Measurements from ENCODE around the gene RTKN. TPM values are rescaled to one million over a fixed set of nuclear protein-coding genes. Genes with fewer than 3 reads are reported as not detected.

Gene RTKN
- total and polyA plus RNA-seq, 4 donors = 10.3 to 27.7 (median 15.6) TPM

Other genes starting within 250 kb of the RTKN start
- gene MTHFD2, start 243.3 kb downstream of the RTKN start, total RNA-seq = 100 to 1,000 TPM in 1 of 2 donors, 10 to 100 TPM in 1; 55.7 to 119 TPM
- gene MTHFD2, start 243.3 kb downstream of the RTKN start, polyA plus RNA-seq = 100 to 1,000 TPM; 135 to 180 TPM
- gene SLC4A5, start 98.5 kb downstream of the RTKN start, total RNA-seq = 1 to 10 TPM; 6.2 to 7.3 TPM
- 1 to 10 TPM in 1 of 2 donors, not detected in 1; 1.6 TPM for gene SLC4A5, start 98.5 kb downstream of the RTKN start, polyA plus RNA-seq
- gene DCTN1, start 61.6 kb downstream of the RTKN start, total RNA-seq = 100 to 1,000 TPM; 141 to 158 TPM
- gene DCTN1, start 61.6 kb downstream of the RTKN start, polyA plus RNA-seq = 100 to 1,000 TPM in 1 of 2 donors, 10 to 100 TPM in 1; 73.8 to 106 TPM
- gene C2orf81, start 20.3 kb downstream of the RTKN start, total RNA-seq = 1 to 10 TPM; 1.4 to 3.1 TPM
- 1 to 10 TPM; 1.3 to 4.5 TPM for gene C2orf81, start 20.3 kb downstream of the RTKN start, polyA plus RNA-seq
- 10 to 100 TPM in 1 of 2 donors, 1 to 10 TPM in 1; 6.3 to 10.2 TPM for gene WDR54, start 20.2 kb downstream of the RTKN start, total RNA-seq
- 10 to 100 TPM in 1 of 2 donors, 1 to 10 TPM in 1; 6.5 to 19.9 TPM for gene WDR54, start 20.2 kb downstream of the RTKN start, polyA plus RNA-seq
- 10 to 100 TPM; 29.3 to 38.2 TPM for gene INO80B, start 13.2 kb upstream of the RTKN start, total RNA-seq
- gene INO80B, start 13.2 kb upstream of the RTKN start, polyA plus RNA-seq = 10 to 100 TPM; 18.2 to 60.9 TPM
- 10 to 100 TPM; 38.1 to 56.5 TPM for gene WBP1, start 16.5 kb upstream of the RTKN start, total RNA-seq
- gene WBP1, start 16.5 kb upstream of the RTKN start, polyA plus RNA-seq = 100 to 1,000 TPM in 1 of 2 donors, 10 to 100 TPM in 1; 59.2 to 149 TPM
- gene MOGS, start 23.4 kb upstream of the RTKN start, total RNA-seq = 10 to 100 TPM; 33.4 to 45.1 TPM
- gene MOGS, start 23.4 kb upstream of the RTKN start, polyA plus RNA-seq = 10 to 100 TPM; 13.8 to 36.2 TPM
- gene MRPL53, start 30.7 kb upstream of the RTKN start, total RNA-seq = 10 to 100 TPM; 56.6 to 63.1 TPM
- 10 to 100 TPM; 55.1 to 55.8 TPM for gene MRPL53, start 30.7 kb upstream of the RTKN start, polyA plus RNA-seq
- gene CCDC142, start 41.1 kb upstream of the RTKN start, total RNA-seq = 10 to 100 TPM; 16.1 to 26.0 TPM
- 1 to 10 TPM; 3.4 to 9.3 TPM for gene CCDC142, start 41.1 kb upstream of the RTKN start, polyA plus RNA-seq
- gene TTC31, start 41.1 kb upstream of the RTKN start, total RNA-seq = 10 to 100 TPM; 19.2 to 29.5 TPM
- gene TTC31, start 41.1 kb upstream of the RTKN start, polyA plus RNA-seq = 10 to 100 TPM in 1 of 2 donors, 1 to 10 TPM in 1; 4.0 to 18.4 TPM
- under 1 TPM; 0.75 to 0.87 TPM for gene LBX2, start 57.7 kb upstream of the RTKN start, total RNA-seq
- 1 to 10 TPM in 1 of 2 donors, under 1 TPM in 1; 0.88 to 1.7 TPM for gene LBX2, start 57.7 kb upstream of the RTKN start, polyA plus RNA-seq
- gene PCGF1, start 65.8 kb upstream of the RTKN start, total RNA-seq = 10 to 100 TPM; 13.3 to 15.9 TPM
- gene PCGF1, start 65.8 kb upstream of the RTKN start, polyA plus RNA-seq = 10 to 100 TPM in 1 of 2 donors, 1 to 10 TPM in 1; 8.0 to 17.5 TPM
- not detected for gene TLX2, start 72.5 kb upstream of the RTKN start, total RNA-seq
- gene TLX2, start 72.5 kb upstream of the RTKN start, polyA plus RNA-seq = not detected
- gene DQX1, start 84.3 kb upstream of the RTKN start, total RNA-seq = under 1 TPM in 1 of 2 donors, not detected in 1; 0.24 TPM
- gene DQX1, start 84.3 kb upstream of the RTKN start, polyA plus RNA-seq = 1 to 10 TPM in 1 of 2 donors, not detected in 1; 4.1 TPM
- 10 to 100 TPM; 73.0 to 85.4 TPM for gene AUP1, start 87.8 kb upstream of the RTKN start, total RNA-seq
- 100 to 1,000 TPM in 1 of 2 donors, 10 to 100 TPM in 1; 49.5 to 279 TPM for gene AUP1, start 87.8 kb upstream of the RTKN start, polyA plus RNA-seq
- gene HTRA2, start 88.0 kb upstream of the RTKN start, total RNA-seq = 10 to 100 TPM; 31.9 to 35.4 TPM
- 10 to 100 TPM; 27.4 to 46.9 TPM for gene HTRA2, start 88.0 kb upstream of the RTKN start, polyA plus RNA-seq
- 10 to 100 TPM; 18.9 to 27.1 TPM for gene LOXL3, start 112.0 kb upstream of the RTKN start, total RNA-seq
- 10 to 100 TPM in 1 of 2 donors, 1 to 10 TPM in 1; 6.4 to 16.9 TPM for gene LOXL3, start 112.0 kb upstream of the RTKN start, polyA plus RNA-seq
- 10 to 100 TPM; 18.2 to 19.6 TPM for gene DOK1, start 112.8 kb upstream of the RTKN start, total RNA-seq
- 10 to 100 TPM; 14.9 to 16.3 TPM for gene DOK1, start 112.8 kb upstream of the RTKN start, polyA plus RNA-seq
- gene M1AP, start 206.4 kb upstream of the RTKN start, total RNA-seq = 1 to 10 TPM in 1 of 2 donors, not detected in 1; 1.3 TPM
- not detected for gene M1AP, start 206.4 kb upstream of the RTKN start, polyA plus RNA-seq
- 10 to 100 TPM in 1 of 2 donors, 1 to 10 TPM in 1; 7.7 to 10.8 TPM for gene SEMA4F, start 212.3 kb upstream of the RTKN start, total RNA-seq
- 1 to 10 TPM; 1.4 to 6.7 TPM for gene SEMA4F, start 212.3 kb upstream of the RTKN start, polyA plus RNA-seq

All from aorta (tissue), 4 donors.